HG03095 (cell line): ENCODE measurements around the gene ALDH3B1.

Experiments used
- ATAC-seq: cut with Tn5 transposase; IDR thresholded peaks from one replicate; pipeline ENCODE4 v1.9.1; 2021; ENCODE audit warnings: moderate library complexity; ENCODE audit not compliant: unreplicated experiment

Gene ALDH3B1

DNA sequence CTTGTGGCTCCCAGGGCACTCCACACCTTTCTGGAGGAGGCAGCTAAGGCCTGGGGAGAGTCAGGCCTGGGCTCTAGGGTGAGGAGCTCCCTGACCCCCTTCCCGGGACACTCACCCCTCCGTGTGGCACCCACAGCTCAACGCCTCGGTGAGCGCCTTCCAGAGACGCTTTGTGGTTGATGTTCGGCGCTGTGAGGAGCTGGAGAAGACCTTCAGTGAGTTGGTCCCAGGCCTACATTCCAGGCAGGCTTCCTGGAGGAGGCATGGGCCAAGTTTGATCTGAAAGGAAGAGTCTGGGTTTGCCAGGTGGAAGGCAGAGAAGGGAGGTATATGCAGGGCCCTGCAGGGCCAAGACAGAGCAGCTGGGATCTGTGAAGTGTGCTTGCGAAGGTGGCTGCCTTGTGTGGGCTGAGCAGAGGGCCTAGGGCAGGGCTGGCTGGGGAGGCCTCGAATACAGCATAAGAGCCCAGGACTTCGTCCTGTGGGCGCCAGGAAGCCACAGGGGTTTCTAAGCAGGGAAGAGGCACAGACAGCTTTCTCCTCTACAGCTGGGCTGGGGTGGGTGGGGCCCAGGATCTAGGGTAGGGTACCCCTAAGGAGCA lies 31.6 kb downstream of the ALDH3B1 start:
- no peak for ATAC-seq

DNA sequence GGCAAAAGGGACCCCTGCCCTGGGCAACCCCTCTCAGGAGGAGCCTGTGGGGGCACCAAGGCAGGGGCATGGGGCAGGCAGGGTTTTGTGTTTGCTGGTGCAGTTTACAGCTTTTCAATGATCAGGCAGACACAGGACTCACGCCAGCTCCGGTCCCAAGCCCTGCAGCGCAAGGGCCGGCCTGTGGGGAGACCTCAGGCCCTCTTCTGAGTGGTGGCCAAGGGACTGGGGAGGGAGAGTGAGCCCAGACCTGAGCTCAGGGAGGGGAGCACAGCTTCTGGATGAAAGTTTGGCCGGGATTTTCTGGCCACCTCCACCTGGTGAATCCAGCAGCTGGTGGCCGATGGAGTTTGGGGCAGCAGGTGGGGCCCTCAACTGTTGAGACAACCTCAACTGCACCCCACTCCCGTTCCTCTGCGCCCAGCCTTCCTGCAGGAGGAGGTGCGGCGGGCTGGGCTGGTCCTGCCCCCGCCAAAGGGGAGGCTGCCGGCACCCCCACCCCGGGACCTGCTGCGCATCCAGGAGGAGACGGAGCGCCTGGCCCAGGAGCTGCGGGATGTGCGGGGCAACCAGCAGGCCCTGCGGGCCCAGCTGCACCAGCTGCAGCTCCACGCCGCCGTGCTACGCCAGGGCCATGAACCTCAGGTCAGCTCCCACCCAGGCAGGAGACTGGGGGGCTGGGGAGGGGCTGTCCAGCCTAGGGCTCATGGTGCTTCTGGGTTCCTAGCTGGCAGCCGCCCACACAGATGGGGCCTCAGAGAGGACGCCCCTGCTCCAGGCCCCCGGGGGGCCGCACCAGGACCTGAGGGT lies 32.3 kb downstream of the ALDH3B1 start:
- no peak for ATAC-seq

DNA sequence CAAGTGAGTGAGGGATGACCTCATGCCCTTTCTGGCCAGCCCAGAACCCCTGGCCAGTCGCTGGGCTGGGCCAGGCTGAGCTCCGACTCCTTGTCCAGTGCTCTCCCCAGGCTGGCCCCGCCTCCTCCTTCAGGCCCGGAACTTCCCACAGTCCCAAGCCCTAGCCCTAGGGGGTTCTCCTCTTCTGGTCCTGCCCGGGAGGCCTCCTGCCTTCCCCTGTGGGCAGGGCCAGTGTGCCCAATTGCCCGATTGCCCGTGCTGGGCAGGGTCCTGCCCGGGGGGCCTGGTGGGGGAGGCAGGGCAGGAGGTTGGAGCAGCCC lies 32.9 kb downstream of the ALDH3B1 start:
- no peak for ATAC-seq

DNA sequence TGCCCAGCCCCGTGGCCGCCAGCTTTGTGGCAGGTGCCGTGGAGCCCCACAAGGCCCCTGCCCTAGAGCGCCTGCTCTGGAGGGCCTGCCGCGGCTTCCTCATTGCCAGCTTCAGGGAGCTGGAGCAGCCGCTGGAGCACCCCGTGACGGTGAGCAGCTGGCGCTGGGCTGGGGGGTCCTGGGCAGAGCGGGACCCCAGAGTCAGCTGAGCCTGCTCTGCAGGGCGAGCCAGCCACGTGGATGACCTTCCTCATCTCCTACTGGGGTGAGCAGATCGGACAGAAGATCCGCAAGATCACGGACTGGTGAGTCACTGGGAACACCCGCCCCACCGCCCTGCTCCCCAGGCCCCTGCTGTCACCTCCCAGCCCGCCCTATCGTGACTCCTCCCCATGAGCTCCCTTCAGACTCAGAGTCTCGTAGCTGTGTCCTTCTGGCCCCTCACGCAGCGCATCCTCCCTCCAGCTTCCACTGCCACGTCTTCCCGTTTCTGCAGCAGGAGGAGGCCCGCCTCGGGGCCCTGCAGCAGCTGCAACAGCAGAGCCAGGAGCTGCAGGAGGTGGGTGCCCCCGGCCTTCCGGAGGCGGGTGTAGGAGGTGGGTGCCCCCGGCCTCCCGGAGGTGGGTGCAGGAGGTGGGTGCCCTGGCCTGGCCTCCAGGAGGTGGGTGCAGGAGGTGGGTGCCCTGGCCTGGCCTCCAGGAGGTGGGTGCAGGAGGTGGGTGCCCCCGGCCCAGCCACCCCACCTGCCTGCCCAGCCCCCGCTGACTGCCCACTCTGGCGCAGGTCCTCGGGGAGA lies 33.4 kb downstream of the ALDH3B1 start:
- no peak for ATAC-seq

DNA sequence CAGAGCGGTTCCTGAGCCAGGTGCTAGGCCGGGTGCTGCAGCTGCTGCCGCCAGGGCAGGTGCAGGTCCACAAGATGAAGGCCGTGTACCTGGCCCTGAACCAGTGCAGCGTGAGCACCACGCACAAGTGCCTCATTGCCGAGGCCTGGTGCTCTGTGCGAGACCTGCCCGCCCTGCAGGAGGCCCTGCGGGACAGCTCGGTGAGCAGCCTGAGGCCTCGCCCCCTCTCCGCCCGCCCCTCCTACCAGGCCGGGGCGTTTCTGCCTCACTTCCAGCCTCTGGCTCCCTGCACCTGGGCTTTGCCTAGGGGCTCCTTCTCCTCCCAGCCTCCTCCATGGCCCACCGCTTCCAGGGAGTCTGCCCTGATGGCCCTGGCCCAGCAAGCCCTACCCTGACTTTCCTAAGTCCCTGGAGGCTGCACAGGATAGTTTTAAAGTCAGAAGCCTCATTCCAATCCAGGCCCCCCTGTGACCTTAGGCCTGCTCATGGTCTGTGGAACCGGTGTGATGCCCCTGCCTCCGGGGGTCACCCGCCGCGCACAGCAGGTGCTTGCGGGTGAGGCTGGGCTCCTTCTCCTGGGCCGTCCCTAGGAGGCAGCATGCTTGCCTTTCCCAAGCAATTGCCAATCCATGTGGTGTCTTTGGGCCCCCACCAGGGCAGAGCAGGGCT lies 34.2 kb downstream of the ALDH3B1 start:
- no peak for ATAC-seq

DNA sequence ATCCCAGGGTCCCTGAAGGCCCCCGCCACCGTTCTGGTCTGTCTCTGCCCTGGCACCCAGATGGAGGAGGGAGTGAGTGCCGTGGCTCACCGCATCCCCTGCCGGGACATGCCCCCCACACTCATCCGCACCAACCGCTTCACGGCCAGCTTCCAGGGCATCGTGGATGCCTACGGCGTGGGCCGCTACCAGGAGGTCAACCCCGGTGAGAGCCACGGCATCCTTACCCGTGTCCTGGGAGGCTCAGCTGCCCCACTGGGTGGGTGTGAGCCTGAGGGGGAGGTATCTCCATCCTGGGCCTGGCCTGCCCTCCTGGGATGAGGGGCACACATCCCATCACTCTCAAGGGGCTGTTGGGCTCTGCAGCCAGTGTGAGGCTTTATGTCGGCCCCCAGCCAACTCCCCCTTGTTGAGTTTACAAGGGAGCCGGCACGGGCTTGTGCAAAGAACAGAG lies 34.8 kb downstream of the ALDH3B1 start:
- no peak for ATAC-seq

DNA sequence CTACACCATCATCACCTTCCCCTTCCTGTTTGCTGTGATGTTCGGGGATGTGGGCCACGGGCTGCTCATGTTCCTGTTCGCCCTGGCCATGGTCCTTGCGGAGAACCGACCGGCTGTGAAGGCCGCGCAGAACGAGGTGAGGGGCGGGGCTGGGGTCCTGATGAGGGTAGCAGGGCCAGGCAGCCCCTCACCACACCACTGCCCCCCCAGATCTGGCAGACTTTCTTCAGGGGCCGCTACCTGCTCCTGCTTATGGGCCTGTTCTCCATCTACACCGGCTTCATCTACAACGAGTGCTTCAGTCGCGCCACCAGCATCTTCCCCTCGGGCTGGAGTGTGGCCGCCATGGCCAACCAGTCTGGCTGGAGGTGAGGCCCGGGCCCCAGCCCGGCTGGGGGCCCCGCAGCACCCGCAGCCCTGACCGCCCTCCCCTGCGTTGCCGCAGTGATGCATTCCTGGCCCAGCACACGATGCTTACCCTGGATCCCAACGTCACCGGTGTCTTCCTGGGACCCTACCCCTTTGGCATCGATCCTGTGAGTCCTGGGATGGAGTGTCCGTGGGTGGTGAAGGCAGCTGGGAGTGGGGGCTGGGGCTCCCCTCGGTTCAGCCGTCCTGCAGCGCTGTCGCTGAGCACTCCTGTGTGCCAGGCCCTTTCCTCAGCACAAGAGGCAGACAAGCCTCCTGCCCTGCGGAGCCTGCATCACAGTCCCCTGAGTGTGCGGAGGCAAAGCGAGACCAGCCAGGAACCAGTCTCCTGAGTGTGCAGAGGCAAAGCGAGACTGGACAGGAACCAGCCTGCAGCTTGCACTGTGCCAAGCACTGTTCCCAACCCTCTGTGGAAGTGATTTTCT lies 37.5 kb downstream of the ALDH3B1 start:
- ATAC-seq, result no peak

DNA sequence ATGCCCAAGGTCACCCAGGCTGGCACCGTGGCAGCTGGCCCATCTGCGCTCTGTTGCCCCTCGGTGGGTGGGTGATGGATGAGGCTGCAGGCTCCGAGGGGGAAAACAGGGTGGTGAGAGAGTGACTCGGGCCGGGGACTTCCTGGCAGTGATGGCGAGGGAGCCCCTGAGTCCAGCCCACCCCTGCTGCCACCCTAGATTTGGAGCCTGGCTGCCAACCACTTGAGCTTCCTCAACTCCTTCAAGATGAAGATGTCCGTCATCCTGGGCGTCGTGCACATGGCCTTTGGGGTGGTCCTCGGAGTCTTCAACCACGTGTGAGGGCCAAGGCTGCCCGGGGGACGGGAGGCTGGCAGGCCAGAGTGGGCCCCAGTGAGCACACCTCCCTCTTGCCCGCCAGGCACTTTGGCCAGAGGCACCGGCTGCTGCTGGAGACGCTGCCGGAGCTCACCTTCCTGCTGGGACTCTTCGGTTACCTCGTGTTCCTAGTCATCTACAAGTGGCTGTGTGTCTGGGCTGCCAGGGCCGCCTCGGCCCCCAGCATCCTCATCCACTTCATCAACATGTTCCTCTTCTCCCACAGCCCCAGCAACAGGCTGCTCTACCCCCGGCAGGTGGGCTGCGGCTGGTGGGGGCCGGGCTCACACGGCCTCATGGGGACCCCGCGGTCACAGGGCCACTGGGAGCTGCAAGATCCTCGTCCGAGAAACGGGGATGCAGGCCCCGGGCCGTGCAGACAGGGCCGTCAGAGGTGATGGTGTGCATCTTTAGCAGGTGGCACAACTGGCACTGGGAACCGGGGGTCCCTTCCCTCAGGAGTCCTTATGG lies 38.8 kb downstream of the ALDH3B1 start:
- ATAC-seq, result no peak

DNA sequence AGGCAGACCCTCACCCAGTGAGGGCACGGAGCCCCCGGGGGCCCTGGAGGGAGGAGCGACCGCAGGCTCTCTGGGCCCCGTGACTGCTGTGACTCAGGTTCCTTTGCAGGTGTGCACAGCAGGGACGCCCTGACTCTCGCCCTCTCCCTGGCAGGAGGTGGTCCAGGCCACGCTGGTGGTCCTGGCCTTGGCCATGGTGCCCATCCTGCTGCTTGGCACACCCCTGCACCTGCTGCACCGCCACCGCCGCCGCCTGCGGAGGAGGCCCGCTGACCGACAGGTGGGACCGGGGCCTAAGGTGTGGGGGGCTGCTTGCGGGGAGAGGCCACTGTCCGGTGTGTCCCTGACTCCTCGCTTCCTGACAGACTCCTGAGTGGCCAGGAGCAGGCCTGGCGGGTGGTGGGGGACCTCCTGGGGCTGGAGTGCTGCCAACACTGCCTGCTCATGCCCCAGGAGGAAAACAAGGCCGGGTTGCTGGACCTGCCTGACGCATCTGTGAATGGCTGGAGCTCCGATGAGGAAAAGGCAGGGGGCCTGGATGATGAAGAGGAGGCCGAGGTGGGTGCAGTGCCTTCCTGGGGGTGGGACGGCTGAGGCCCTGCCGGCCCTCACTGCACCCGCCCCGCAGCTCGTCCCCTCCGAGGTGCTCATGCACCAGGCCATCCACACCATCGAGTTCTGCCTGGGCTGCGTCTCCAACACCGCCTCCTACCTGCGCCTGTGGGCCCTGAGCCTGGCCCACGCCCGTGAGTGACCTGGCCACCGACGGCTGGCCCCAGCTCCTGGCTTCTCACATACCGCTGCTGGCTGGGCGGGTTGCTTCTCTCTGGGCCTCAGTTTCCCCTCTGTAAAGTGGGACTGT lies 39.6 kb downstream of the ALDH3B1 start:
- no peak for ATAC-seq

DNA sequence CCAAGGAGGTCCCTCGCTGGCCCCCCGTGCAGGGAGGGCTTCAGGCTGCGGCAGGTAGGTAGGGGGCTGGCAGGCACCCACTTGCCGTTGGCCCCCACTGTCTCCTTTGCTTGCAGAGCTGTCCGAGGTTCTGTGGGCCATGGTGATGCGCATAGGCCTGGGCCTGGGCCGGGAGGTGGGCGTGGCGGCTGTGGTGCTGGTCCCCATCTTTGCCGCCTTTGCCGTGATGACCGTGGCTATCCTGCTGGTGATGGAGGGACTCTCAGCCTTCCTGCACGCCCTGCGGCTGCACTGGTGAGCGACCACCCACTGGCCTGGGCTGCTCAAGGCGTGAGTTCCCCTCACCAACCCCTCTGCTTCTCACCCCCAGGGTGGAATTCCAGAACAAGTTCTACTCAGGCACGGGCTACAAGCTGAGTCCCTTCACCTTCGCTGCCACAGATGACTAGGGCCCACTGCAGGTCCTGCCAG lies 40.3 kb downstream of the ALDH3B1 start:
- no peak for ATAC-seq

DNA sequence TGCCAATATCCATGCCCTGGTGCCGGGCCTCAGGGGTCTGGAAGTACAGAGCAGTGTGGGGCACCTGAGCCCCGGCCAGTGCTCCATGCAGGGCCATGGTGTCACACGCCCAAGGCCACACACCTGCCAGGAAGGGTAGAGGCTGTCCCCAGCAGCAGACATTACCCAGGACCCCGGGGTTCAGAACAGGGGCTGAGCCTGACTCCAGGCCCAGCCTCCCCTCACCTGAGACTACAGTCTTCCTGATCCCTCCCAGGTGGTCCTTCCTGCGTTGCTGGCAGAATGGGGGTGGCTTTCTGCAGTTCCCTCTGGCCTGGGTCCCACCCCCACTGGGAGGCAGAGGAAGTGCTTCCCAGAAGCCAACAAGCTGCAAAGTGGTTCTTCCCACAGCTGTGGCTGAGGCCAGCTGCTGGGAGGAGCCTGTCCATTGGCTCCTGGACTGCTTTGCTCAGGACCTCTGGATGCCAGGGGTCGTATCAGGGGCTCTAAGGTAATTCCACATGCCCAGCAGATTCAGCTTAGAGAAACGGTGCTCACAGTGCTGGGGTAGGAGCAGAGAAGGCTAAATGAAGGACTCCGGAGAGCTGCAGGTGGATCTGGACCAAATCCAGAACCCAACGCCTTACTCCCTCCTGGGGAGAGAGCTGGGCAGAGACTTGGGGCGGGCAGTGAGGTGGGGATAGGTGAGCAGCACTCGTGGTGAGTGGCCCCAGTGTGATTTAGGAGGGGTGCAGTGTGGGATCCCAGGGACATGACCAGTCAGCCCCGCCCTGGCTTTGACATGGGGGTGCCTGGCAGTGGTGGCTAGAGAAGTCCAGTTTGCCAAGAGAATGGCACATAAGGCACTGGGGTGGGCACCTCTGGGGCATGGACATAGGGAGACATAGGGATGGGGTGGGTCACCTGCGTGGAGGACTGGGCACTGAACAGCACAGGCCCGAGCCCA lies 41.3 kb downstream of the ALDH3B1 start:
- no peak for ATAC-seq

DNA sequence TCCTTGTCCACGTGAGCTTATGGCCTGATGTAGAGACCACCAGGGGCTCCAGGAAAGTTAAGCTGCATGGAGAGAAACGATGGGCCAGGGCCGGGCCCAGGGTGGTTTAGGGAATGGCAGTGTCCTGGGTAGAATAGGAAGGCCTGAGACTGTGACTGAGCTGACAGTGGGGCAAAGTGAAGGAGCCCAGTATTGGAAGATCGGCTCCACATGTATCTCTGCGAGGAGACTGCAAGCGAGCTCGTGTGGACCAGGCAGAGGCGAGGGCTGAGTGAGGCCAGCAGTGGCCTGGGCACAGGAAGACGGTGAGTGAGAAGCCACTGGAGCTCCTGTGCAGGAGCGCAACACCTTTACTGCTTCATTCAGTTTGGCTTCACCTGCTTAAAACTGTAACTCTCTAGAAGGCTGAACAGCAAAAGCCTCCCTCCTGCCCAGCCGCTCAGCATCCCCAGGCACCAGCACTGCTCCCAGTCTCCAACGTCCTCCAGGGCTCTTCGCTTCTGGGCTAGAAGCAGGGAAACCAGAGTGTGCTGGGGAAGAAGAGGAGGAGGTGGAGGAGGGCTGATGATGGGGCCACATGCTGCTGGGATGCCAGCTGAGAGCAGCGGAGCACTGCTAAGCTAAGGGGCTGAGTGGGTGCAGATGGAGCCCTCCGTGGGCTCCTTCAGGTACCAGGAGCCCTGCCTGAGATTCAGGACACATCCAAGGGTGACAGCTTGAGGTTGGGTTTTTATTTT lies 42.2 kb downstream of the ALDH3B1 start:
- ATAC-seq, result no peak

DNA sequence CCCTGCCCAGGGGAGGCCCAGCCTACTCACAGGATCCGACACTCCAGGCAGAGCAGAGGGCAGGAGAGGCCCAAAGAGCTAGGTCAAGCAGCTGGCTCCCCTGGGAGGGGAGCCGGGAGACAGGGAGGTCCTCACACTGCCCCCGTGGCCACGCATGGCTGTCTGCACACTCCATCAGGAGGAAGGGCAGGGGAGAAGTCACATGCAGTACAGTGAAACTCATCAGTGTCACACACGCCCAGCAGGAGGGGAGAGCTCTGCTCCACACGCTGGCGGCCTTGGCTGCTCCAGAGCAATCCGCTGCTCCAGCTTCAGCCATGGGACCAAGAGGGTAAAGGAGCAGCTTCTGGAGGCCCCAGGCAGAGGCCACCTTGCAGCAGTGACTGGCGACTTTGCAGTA lies 43.0 kb downstream of the ALDH3B1 start:
- no peak for ATAC-seq

DNA sequence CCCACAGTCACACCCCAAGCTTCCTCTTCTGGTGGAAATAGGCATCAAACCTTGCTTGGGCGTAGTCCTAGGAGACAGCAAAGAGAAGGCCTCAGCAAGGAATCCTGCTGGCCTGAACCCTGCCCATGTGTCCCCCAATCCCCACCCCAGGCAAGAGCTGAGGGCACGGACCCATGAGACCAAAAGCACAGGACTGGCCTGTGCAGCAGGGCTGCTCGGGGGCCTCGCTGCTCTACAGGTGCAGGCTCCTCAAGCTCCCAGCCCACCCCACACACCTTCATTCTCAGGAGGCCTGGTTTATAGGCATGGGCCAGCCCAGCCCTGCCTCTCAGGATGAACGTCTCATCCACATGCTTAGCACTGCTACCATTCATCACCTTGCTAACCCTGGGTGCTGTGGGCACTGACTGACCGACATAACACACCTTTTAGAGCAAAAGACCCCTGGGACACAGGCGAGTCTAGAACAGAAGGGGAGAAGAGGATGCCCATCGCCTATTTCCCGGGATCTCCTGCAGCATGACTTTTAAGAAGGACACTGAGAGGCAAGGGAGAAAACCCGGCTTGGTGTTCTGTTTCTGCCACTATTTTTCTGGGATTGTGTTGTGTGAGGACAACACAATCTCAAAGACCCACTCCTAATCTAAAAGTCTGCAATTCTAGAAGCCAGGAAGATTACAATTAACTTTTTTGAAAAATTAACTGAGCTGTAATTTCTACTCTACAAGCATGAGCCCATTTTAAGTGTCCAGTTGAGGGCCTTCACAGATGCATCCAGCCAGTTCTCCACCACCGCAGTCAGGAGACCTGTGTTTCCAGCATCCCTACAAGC lies 44.1 kb downstream of the ALDH3B1 start:
- no peak for ATAC-seq

DNA sequence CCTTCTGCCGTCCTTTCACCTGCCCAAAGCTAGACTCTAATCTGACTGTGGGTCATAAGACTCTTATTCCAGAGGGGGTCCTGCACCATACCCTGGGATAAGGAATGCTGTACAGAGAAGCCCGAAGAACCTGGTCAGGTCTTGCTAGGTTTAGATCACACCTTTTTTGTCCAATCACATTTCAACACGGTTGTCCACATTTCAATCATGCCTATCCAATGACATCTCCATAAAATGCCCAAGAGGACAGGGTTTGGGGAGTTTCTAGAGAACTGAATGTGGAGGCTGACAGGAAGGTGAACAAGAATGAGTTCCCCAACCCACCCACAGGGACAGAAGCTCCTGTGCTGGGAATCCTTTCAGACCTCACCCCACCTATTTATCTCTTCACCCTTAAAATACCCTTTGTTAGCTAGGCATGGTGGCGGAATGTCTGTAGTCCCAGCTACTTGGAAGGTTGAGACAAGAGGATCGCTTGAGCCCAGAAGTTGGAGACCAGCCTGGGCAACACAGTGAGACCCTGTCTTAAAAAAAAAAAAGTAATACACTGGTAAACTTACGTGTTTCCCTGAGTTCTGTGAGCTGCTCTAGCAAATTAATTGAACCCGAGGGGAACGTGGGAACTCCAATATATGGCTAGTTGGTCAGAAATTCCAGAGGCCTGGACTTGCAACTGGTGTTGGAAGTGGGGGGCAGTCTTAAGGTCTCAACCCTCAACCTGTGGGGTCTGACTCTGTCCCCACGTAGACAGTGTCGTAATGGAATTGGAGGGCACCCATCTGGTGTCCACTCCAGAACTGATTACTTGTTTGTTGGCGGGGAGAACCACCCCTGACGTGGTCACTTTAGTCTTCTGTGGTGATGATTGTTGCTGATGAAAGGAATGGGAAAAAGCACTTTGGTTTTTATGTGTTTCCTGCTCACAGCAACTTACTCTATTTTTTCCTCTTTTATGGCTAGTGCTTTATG lies 46.5 kb downstream of the ALDH3B1 start:
- no peak for ATAC-seq
